GM21737 (cell line): ENCODE data around the gene ALOXE3.

ENCODE experiments used
- ATAC-seq: cut with Tn5 transposase; IDR thresholded peaks from one replicate; pipeline ENCODE4 v1.9.1; 2021; ENCODE audit warnings: mild to moderate bottlenecking, moderate library complexity; ENCODE audit not compliant: unreplicated experiment

Gene ALOXE3

GRCh38 chr17:8055851-8056231 lies 62.5 kb downstream of the ALOXE3 start:
- ATAC-seq, result no peak

- ATAC-seq, result no peak
Observed at GRCh38 chr17:8053600-8053999, 64.7 kb downstream of the ALOXE3 start.

- no peak for ATAC-seq
Observed at GRCh38 chr17:8052256-8053252, 65.8 kb downstream of the ALOXE3 start.

GRCh38 chr17:8051831-8052230 lies 66.5 kb downstream of the ALOXE3 start:
- ATAC-seq, result no peak

GRCh38 chr17:8048736-8049135 lies 69.6 kb downstream of the ALOXE3 start:
- ATAC-seq, result no peak

GRCh38 chr17:8048236-8048635 lies 70.1 kb downstream of the ALOXE3 start:
- no peak for ATAC-seq

- no peak for ATAC-seq
Observed at GRCh38 chr17:8047769-8048110, 70.6 kb downstream of the ALOXE3 start.

GRCh38 chr17:8046929-8047768 lies 71.2 kb downstream of the ALOXE3 start:
- ATAC-seq, result no peak

GRCh38 chr17:8046306-8046928 lies 71.9 kb downstream of the ALOXE3 start:
- no peak for ATAC-seq
